ENCODE measurements around the gene PADI6.
A peak's percentile ranks its signal among the peaks of the same experiment; 100 is the strongest.

The PADI6 gene

GRCh38 chr1:17371896-17372295 is at the start of gene PADI6:
PADI6 (plus strand) TSS chr1:17372196; CDS start chr1:17372246, 50 bp downstream.
- TF ChIP-seq CTCF (conservative IDR thresholded peaks at IDR 0.05; ENCODE audit: low read length), result no peak
- no peak for DNase-seq (ENCODE audit: low read depth)

GRCh38 chr1:17328855-17329254 is 43.1 kb upstream of the PADI6 start:
- DNase-seq (ENCODE audit: low read depth), result no peak
- no peak for TF ChIP-seq CTCF (conservative IDR thresholded peaks at IDR 0.05; ENCODE audit: low read length)

More at GRCh38 chr1:17371896-17372295, at the start of gene PADI6:
- H3K4me3 ChIP-seq (ENCODE audit: low read length), result no peak within 1 kb of the TSS

GRCh38 chr1:17329610-17330009 is 42.4 kb upstream of the PADI6 start:
- no peak for TF ChIP-seq CTCF (conservative IDR thresholded peaks at IDR 0.05; ENCODE audit: low read length)
- no peak overlapping the region for H3K4me3 ChIP-seq (ENCODE audit: low read length)
- no peak for DNase-seq (ENCODE audit: low read depth)

More at GRCh38 chr1:17328855-17329254, 43.1 kb upstream of the PADI6 start:
- no peak overlapping the region for H3K4me3 ChIP-seq (ENCODE audit: low read length)

- H3K4me3 ChIP-seq (ENCODE audit: low read length), result no peak overlapping the region
- TF ChIP-seq CTCF (conservative IDR thresholded peaks at IDR 0.05; ENCODE audit: low read length), result no peak
- no peak for DNase-seq (ENCODE audit: low read depth)
Measured at GRCh38 chr1:17330856-17331255, 41.1 kb upstream of the PADI6 start.

- no peak for TF ChIP-seq CTCF (conservative IDR thresholded peaks at IDR 0.05; ENCODE audit: low read length)
- no peak overlapping the region for H3K4me3 ChIP-seq (ENCODE audit: low read length)
- no peak for DNase-seq (ENCODE audit: low read depth)
Measured at GRCh38 chr1:17333081-17333480, 38.9 kb upstream of the PADI6 start.

GRCh38 chr1:17335821-17336710 is 35.9 kb upstream of the PADI6 start:
- DNase-seq (ENCODE audit: low read depth), result peak; percentile 53
- no peak overlapping the region for H3K4me3 ChIP-seq (ENCODE audit: low read length)
- peak; percentile 90 for TF ChIP-seq CTCF (conservative IDR thresholded peaks at IDR 0.05; ENCODE audit: low read length)

Data from AG10803 (cell line).